Heart left ventricle (tissue), 16 donors: Measurements from ENCODE around the gene DSG2. TPM values are rescaled to one million over a fixed set of nuclear protein-coding genes. Genes with fewer than 3 reads are reported as not detected.

Experiments used
- ATAC-seq, 4 donors: fragments of 200-7000 bp; cut with Tn5 transposase; one replicate each; pipeline ENCODE4 v1.9.1; 2020 to 2022; ENCODE audit warnings: moderate library complexity in 4 of 4, mild to moderate bottlenecking in 3 of 4, moderate number of reproducible peaks in 1 of 4
- DNase-seq, 5 donors: peaks; one replicate each; pipeline ENCODE4 v3.0.0-alpha.2; 2020
- H3K27ac ChIP-seq, 12 donors: fragments of 200-600 bp; sonication (generic) in 4 of 12; one replicate each; pipeline versions ENCODE4 v1.5.0 to v1.8.0; 2016 to 2022; ENCODE audit warnings: mild to moderate bottlenecking in 2 of 12
- H3K27me3 ChIP-seq, 9 donors: fragments of 200-600 bp; sonication (generic) in 2 of 9; one replicate each; pipeline versions ENCODE4 v1.5.1 to v1.8.0; 2016 to 2022; ENCODE audit warnings: mild to moderate bottlenecking in 3 of 9
- H3K36me3 ChIP-seq, 9 donors: fragments of 200-600 bp; sonication (generic) in 2 of 9; one replicate each; pipeline versions ENCODE4 v1.5.0 to v1.8.0; 2018 to 2022; ENCODE audit warnings: mild to moderate bottlenecking in 2 of 9
- H3K4me1 ChIP-seq, 12 donors: fragments of 200-600 bp; sonication (generic) in 4 of 12; one replicate each; pipeline versions ENCODE4 v1.5.0 to v1.8.0; 2016 to 2022; ENCODE audit warnings: mild to moderate bottlenecking in 3 of 12
- H3K4me3 ChIP-seq, 12 donors: fragments of 200-600 bp; sonication (generic) in 4 of 12; one replicate each; pipeline versions ENCODE4 v1.5.0 to v1.8.0; 2017 to 2022; ENCODE audit warnings: mild to moderate bottlenecking in 9 of 12, moderate library complexity in 4 of 12
- H3K9me3 ChIP-seq, 12 donors: fragments of 200-600 bp; sonication (generic) in 4 of 12; one replicate each; pipeline versions ENCODE4 v1.5.0 to v1.8.0; 2016 to 2022; ENCODE audit warnings: mild to moderate bottlenecking in 1 of 12
- POLR2A ChIP-seq, 2 donors: fragments of 450-650 bp; IDR thresholded peaks; one replicate each; pipeline ENCODE4 v1.6.1; 2017; ENCODE audit warnings: antibody characterized with exemption in 2 of 2, mild to moderate bottlenecking in 2 of 2, moderate library complexity in 2 of 2
- WGBS, 4 donors: extraction: QIAGEN DNeasy Blood & Tissue Kit in 2 of 4; methylation state at CpG; one replicate each; pipeline versions ENCODE4 v1.1.5 to v1.1.7; 2013 to 2018; 5-methylcytosine and 5-hydroxymethylcytosine counted together
- intact Hi-C, 10 donors: fragments of 100-400 bp; cut with DNase I; formaldehyde crosslinking; loops; one replicate each; pipeline versions ENCODE4 v1.11.1 to v1.14.2; 2022
- polyA plus RNA-seq, 2 donors: library from polyadenylated mRNA; stranded (reverse); fragments of 200-250 nt; gene quantifications; one replicate each; pipeline ENCODE4 v1.2.3, GENCODE V29; 2013
- total RNA-seq, 9 donors: library from RNA; depleted of rRNA in 2 of 9; stranded (reverse); fragments of >200 nt in 2 of 9; fragmentation: NEBNext Ultra II Directional in 3 of 9; extraction: Animal tissue kit (Norgen Biotek cat#: 25700) in 3 of 9; gene quantifications; one replicate each; pipeline versions ENCODE4 v1.1.0 to v1.2.4, GENCODE V29; 2016 to 2023
- TF ChIP-seq, protein P1 (sequence below), 12 donors: fragments of 200-600 bp; sonication (generic) in 4 of 12; IDR thresholded peaks; one replicate each; pipeline versions ENCODE4 v1.5.0 to v1.8.0; 2018 to 2022; ENCODE audit warnings: antibody characterized with exemption in 12 of 12, mild to moderate bottlenecking in 5 of 12
- donor health status: ischemic (EF 13 %, LVEDD 7.1; RV severe dilation, severe dysfunction).
- donor health status: healthy with polysubstance abuse.
- donor health status: DM: no; HTN: yes; CAD: no.
- donor health status: DM: no; HTN: no; CAD: no.
- donor health status: ischemic (EF 25% LVEDD 6.9; RV normal size, moderate dysfunction).
- donor health status: ischemic (EF 25% LVEDD 5.7; RV mildly dilated, moderate dysfunction).
- donor health status: healthy.
- donor health status: DM: yes; HTN: yes; CAD: no.
- donor health status: ischemic (EF 35%, LVEDD 5.7; RV mildly dilated, moderate dysfunction).
- donor health status: nonischemic (EF 11% LVEDD 7.7; RV severe dilation, severe dysfunction).
- donor health status: DM: yes; HTN: yes; CAD: no.
- donor health status: PGD.
- donor health status: ischemic (EF 29% LVEDD 5.4; RV normal size, mild dysfunction).
- donor health status: nonischemic (EF 23%, LVEDD 6.1; RV moderate dilation, normal function).

The DSG2 gene
- total and polyA plus RNA-seq, 11 donors, result 10.1 to 54.4 (median 41.0) TPM

DNA sequence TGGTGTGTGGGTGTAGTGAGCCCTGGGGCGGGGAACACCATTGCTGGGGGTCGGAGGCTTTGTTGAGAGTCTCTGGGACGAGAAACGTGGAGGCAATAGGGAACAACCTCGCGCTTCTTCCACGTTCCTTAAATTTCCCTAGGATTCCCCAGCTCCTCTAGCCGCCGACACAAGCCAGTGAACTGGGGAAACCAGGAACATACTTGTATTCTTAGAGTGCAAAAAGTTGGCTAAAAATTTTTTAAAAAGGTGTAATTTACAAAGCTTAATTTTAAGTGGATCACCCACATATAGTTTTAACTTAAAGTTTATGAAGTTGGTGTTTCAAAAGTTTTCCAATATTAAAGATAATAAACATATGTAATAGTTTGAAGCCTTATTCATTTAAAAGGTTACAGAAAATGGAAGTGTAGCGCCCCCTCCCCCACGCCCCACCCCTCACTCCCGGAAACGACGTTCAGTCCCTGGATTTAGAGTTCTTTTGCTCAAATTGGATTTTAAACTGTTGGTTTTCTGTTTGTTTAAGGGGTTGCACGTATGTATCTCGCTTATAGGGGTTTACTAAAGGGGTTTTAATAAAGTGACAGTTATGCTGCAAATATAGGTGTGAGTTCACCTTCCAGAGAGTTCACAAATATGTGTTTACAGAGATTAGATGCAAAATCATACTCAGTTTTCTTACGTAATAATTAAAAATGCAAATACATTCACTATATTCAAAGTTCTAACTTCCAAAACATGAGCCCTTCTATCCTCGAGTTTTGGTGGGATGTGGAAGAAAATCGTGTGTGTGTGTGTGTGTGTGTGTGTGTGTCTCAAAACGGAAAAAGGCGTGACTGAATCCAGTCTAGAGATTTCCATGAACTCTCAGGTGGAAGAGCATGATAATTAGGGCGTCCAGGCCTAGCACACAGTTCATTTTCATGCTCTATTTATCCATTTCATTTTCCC, 872 bp downstream of the DSG2 start:
- WGBS, 4 donors, result 10 to 18% (median 13%) methylated on average over 22 of the region's 22 CpGs
- peak in 1 of 4 donors; percentile 34 for ATAC-seq
- Histone ChIP-seq H3K4me1 (peaks cover 0 to 19% (median 0%) of the 10 kb centered on the region in 12 donors), H3K4me3 (peak overlapping the region; percentile 52 to 76 (median 68)), H3K27ac (peak overlapping the region; percentile 52 to 84 (median 71)), H3K27me3 (peaks cover 0 to 30% (median 0%) of the 10 kb centered on the region in 9 donors), H3K9me3 (no peaks in the 10 kb centered on the region), H3K36me3 (no peaks in the 10 kb centered on the region)
- intact Hi-C loops, result loop anchor here in 6 of 10 donors (2.0 to 10.0 kb wide), 7 partner anchors 222 to 398 kb away; partner anchors contain the start of gene DSC2 (in 3 of the 6)
- no peak for TF ChIP-seq POLR2A (IDR thresholded peaks at IDR 0.05)
- TF ChIP-seq, protein P1, sequence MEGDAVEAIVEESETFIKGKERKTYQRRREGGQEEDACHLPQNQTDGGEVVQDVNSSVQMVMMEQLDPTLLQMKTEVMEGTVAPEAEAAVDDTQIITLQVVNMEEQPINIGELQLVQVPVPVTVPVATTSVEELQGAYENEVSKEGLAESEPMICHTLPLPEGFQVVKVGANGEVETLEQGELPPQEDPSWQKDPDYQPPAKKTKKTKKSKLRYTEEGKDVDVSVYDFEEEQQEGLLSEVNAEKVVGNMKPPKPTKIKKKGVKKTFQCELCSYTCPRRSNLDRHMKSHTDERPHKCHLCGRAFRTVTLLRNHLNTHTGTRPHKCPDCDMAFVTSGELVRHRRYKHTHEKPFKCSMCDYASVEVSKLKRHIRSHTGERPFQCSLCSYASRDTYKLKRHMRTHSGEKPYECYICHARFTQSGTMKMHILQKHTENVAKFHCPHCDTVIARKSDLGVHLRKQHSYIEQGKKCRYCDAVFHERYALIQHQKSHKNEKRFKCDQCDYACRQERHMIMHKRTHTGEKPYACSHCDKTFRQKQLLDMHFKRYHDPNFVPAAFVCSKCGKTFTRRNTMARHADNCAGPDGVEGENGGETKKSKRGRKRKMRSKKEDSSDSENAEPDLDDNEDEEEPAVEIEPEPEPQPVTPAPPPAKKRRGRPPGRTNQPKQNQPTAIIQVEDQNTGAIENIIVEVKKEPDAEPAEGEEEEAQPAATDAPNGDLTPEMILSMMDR (IDR thresholded peaks at IDR 0.05), result peak in 1 of 12 donors; percentile 6
- DNase-seq, result no peak

DNA sequence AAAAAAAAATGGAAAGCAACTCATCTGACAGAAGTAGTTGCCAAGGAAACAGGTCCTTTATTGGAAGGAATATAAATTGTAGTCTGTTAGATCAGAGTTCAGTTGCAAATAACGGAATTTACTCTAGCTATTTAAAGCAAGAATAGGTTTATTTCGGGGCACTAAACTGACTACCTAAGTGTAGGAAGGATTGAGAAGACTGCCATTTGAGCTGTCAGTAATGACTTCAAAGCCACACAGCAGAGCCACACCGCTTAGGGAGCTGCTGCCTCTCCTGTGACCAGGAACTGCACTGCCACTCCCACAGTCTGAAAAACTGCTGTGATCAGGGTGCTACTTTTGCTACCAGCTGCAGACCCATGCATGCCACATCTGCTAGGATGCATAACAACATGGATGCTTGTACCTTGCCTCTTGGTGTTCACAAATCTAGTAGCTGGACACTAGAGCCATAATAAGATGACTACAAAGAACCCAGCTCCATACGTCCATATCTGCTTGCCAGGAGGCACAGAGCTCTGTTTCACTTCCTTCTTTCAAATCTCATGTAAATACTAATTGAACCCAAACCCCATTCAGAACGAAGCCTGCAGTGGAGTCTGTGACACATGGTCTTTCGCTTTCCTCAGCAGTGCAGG, 2.2 kb downstream of the DSG2 start:
- intact Hi-C loops, result loop anchor here in 6 of 10 donors (5.0 to 10.0 kb wide), 6 partner anchors 75 to 505 kb away; partner anchors contain the start of gene DSC2 (in 2 of the 6)
- no peak for ATAC-seq
- WGBS, 4 donors, result 66 to 77% (median 76%) methylated on average over 6 of the region's 6 CpGs
- Histone ChIP-seq H3K9me3 (no peaks in the 10 kb centered on the region), H3K4me3 (no peak overlapping the region), H3K36me3 (no peaks in the 10 kb centered on the region), H3K27ac (no peak overlapping the region), H3K27me3 (peaks cover 0 to 30% (median 0%) of the 10 kb centered on the region in 9 donors), H3K4me1 (peaks cover 0 to 22% (median 2%) of the 10 kb centered on the region in 12 donors)
- no peak for DNase-seq
- TF ChIP-seq, protein P1 (IDR thresholded peaks at IDR 0.05), result no peak
- TF ChIP-seq POLR2A (IDR thresholded peaks at IDR 0.05), result no peak

DNA sequence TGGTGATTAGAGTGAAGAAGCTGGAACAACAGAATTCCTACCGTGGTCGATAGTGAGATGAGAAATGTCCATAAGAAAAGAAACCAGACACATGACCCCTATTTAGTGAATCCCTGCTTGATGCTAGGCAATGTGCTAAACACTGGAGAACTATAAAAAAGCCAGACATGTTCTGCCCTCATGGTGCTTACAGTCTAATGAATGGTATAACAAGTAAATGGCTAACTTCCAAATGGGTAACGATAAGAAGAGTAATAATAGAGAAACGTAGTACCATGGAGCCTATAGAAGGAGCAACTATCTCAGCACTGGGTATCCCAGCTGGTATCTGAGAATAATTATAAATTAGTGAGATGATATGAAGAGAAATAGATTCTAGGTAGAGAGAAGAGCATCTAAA, 5.0 kb downstream of the DSG2 start:
- ATAC-seq, result no peak
- peaks cover 0 to 14% (median 0%) of the 10 kb centered on the region in 9 donors for H3K27me3 ChIP-seq
- TF ChIP-seq POLR2A (IDR thresholded peaks at IDR 0.05), result no peak
- TF ChIP-seq, protein P1 (IDR thresholded peaks at IDR 0.05), result no peak
- H3K4me1 ChIP-seq, result peaks cover 0 to 13% (median 2%) of the 10 kb centered on the region in 12 donors
- H3K36me3 ChIP-seq, result no peaks in the 10 kb centered on the region
- intact Hi-C loops, result loop anchor here in 6 of 10 donors (5.0 to 10.0 kb wide), 6 partner anchors 78 to 508 kb away; partner anchors contain the start of gene DSC2 (in 2 of the 6)
- DNase-seq, result no peak
- H3K27ac ChIP-seq, result no peak overlapping the region
- H3K9me3 ChIP-seq, result peaks cover 0 to 9% (median 0%) of the 10 kb centered on the region in 12 donors
- no peak overlapping the region for H3K4me3 ChIP-seq
- 92 to 97% (median 96%) methylated on average over 4 of the region's 4 CpGs for WGBS, 4 donors
